IMR-90 (cell line): ENCODE data around the gene NUMA1. TPM values are rescaled to one million over a fixed set of nuclear protein-coding genes. Genes with fewer than 3 reads are reported as not detected.

ENCODE experiments used
- ATAC-seq: fragments of 200-7000 bp; cut with Tn5 transposase; 2 replicates; pipeline ENCODE4 v1.9.1; 2020; ENCODE audit warnings: low read depth, mild to moderate bottlenecking, moderate library complexity
- BruUV-seq: library from RNA; stranded (reverse); fragments of 400-500 nt; replicated peaks from 2 replicates; lab custom pipeline; 2021; lab: Mats Ljungman, UMichigan
- CTCF ChIA-PET: fragments of 300-600 bp; formaldehyde crosslinking; extraction: SDS; loops from one replicate; lab custom pipeline; 2021; ENCODE audit warnings: antibody characterized with exemption; lab: Yijun Ruan, JAX
- POLR2A ChIA-PET: fragments of 300-600 bp; sonication (Branson Sonifier 250); formaldehyde crosslinking; loops from one replicate; lab custom pipeline; 2022; ENCODE audit warnings: antibody characterized with exemption; ENCODE audit not compliant: unreplicated experiment; lab: Charles Lee
- DNase-seq: peaks from one replicate; pipeline ENCODE4 v3.0.0; 2013
- H2AFZ ChIP-seq: replicated peaks from 2 replicates; pipeline ENCODE3; 2013; ENCODE audit warnings: low read length, mild to moderate bottlenecking; ENCODE audit not compliant: poor library complexity
- H2AK5ac ChIP-seq: 2 replicates; pipeline ENCODE4 v1.6.1; 2013; ENCODE audit warnings: low read depth, low read length, inconsistent platforms
- H2AK9ac ChIP-seq: replicated peaks from 2 replicates; pipeline ENCODE3; 2013; ENCODE audit warnings: mild to moderate bottlenecking, low read depth, low read length, moderate library complexity; ENCODE audit not compliant: poor library complexity
- H2BK120ac ChIP-seq: 2 replicates; pipeline ENCODE4 v1.6.1; 2013; ENCODE audit warnings: low read depth, low read length, inconsistent platforms
- H2BK15ac ChIP-seq: 3 replicates; pipeline ENCODE4 v1.6.1; 2013; ENCODE audit warnings: low read depth, low read length, inconsistent platforms
- H2BK20ac ChIP-seq: 2 replicates; pipeline ENCODE4 v1.6.1; 2013; ENCODE audit warnings: low read depth, mild to moderate bottlenecking, inconsistent platforms, low read length, moderate library complexity
- H2BK5ac ChIP-seq: 2 replicates; pipeline ENCODE4 v1.6.1; 2013; ENCODE audit warnings: mild to moderate bottlenecking, low read depth, low read length, inconsistent platforms; ENCODE audit not compliant: poor library complexity, severe bottlenecking
- H3K14ac ChIP-seq: replicated peaks from 2 replicates; pipeline ENCODE4 v1.6.1; 2013; ENCODE audit warnings: low read depth, low read length, inconsistent platforms
- H3K18ac ChIP-seq: 2 replicates; pipeline ENCODE4 v1.6.1; 2013; ENCODE audit warnings: low read depth, low read length, control low read depth
- H3K23ac ChIP-seq: 2 replicates; pipeline ENCODE4 v1.6.1; 2013; ENCODE audit warnings: low read depth, low read length, inconsistent platforms
- H3K27ac ChIP-seq: 2 replicates; pipeline ENCODE4 v1.5.1; 2013; ENCODE audit warnings: mild to moderate bottlenecking, control low read depth, low read length; ENCODE audit not compliant: insufficient read depth
- H3K27me3 ChIP-seq: 2 replicates; pipeline ENCODE4 v1.6.1; 2013; ENCODE audit warnings: low read length; ENCODE audit not compliant: control insufficient read depth, insufficient read depth
- H3K36me3 ChIP-seq: 2 replicates; pipeline ENCODE4 v1.6.1; 2013; ENCODE audit warnings: low read length, mixed read lengths; ENCODE audit not compliant: control insufficient read depth, insufficient read depth
- H3K4ac ChIP-seq: 2 replicates; pipeline ENCODE4 v1.6.1; 2013; ENCODE audit warnings: low read depth, low read length, inconsistent platforms
- H3K4me1 ChIP-seq: 2 replicates; pipeline ENCODE4 v1.6.1; 2013; ENCODE audit warnings: low read length, mixed read lengths; ENCODE audit not compliant: control insufficient read depth, insufficient read depth
- H3K4me2 ChIP-seq: 2 replicates; pipeline ENCODE4 v1.6.1; 2013; ENCODE audit warnings: low read depth, mild to moderate bottlenecking, control low read depth, low read length, moderate library complexity
- H3K4me3 ChIP-seq: 2 replicates; pipeline ENCODE4 v1.5.1; 2013; ENCODE audit warnings: low read depth, mild to moderate bottlenecking, control low read depth, low read length, moderate library complexity; ENCODE audit not compliant: insufficient read depth
- H3K56ac ChIP-seq: 2 replicates; pipeline ENCODE4 v1.6.1; 2013; ENCODE audit warnings: low read length, inconsistent platforms; ENCODE audit not compliant: insufficient read depth; ENCODE audit errors: extremely low read depth
- H3K79me1 ChIP-seq, 2 experiments: 2 replicates each; pipeline ENCODE4 v1.6.1; 2013; ENCODE audit warnings: low read length in 2 of 2, inconsistent platforms in 1 of 2, low read depth in 1 of 2
- H3K9ac ChIP-seq: 2 replicates; pipeline ENCODE4 v1.6.1; 2013; ENCODE audit warnings: low read depth, low read length, control low read depth
- H3K9me1 ChIP-seq: 2 replicates; pipeline ENCODE4 v1.6.1; 2013; ENCODE audit warnings: low read length, inconsistent platforms; ENCODE audit not compliant: insufficient read depth
- H3K9me3 ChIP-seq: 2 replicates; pipeline ENCODE4 v1.6.1; 2013; ENCODE audit warnings: low read length; ENCODE audit not compliant: control insufficient read depth, insufficient read depth
- H4K20me1 ChIP-seq: 2 replicates; pipeline ENCODE4 v1.6.1; 2013; ENCODE audit warnings: low read length, inconsistent platforms; ENCODE audit not compliant: insufficient read depth
- H4K5ac ChIP-seq: 2 replicates; pipeline ENCODE4 v1.6.1; 2013; ENCODE audit warnings: mild to moderate bottlenecking, low read depth, low read length, control low read depth
- H4K8ac ChIP-seq, 2 experiments: 2 replicates each; pipeline ENCODE4 v1.6.1; 2013; ENCODE audit warnings: low read depth in 2 of 2, low read length in 2 of 2, control low read depth in 1 of 2, inconsistent platforms in 1 of 2
- H4K91ac ChIP-seq: 2 replicates; pipeline ENCODE4 v1.6.1; 2013; ENCODE audit warnings: low read depth, low read length, inconsistent platforms; ENCODE audit not compliant: insufficient read depth
- BHLHE40 ChIP-seq: fragments of 150-350 bp; IDR thresholded peaks from 2 replicates; pipeline ENCODE4 v1.6.1; 2016; ENCODE audit warnings: mild to moderate bottlenecking, low read depth, low read length
- CEBPB ChIP-seq: IDR thresholded peaks from 2 replicates; pipeline ENCODE4 v1.6.1; 2012; ENCODE audit warnings: low read depth, low read length, improper control_type of control experiment
- CHD1 ChIP-seq: IDR thresholded peaks from 2 replicates; pipeline ENCODE4 v1.6.1; 2012; ENCODE audit warnings: low read depth, low read length, improper control_type of control experiment
- ELK1 ChIP-seq: fragments of 150-350 bp; IDR thresholded peaks from 2 replicates; pipeline ENCODE4 v1.6.1; 2016; ENCODE audit warnings: low read depth, mild to moderate bottlenecking, low read length, moderate library complexity, borderline replicate concordance
- FOS ChIP-seq: fragments of 150-350 bp; IDR thresholded peaks from 2 replicates; pipeline ENCODE4 v1.6.1; 2016; ENCODE audit warnings: low read depth, low read length
- MAZ ChIP-seq: IDR thresholded peaks from 2 replicates; pipeline ENCODE4 v1.6.1; 2012; ENCODE audit warnings: low read depth, mild to moderate bottlenecking, low read length, improper control_type of control experiment, moderate library complexity, borderline replicate concordance
- MXI1 ChIP-seq: IDR thresholded peaks from 2 replicates; pipeline ENCODE4 v1.6.1; 2012; ENCODE audit warnings: low read depth, mild to moderate bottlenecking, low read length, moderate library complexity, borderline replicate concordance
- NFE2L2 ChIP-seq: fragments of 150-350 bp; IDR thresholded peaks from 2 replicates; pipeline ENCODE4 v1.6.1; 2016; ENCODE audit warnings: low read depth, mild to moderate bottlenecking, low read length
- POLR2A ChIP-seq: IDR thresholded peaks from 2 replicates; pipeline ENCODE4 v1.6.1; 2012; ENCODE audit warnings: mild to moderate bottlenecking, low read depth, low read length
- RCOR1 ChIP-seq: IDR thresholded peaks from 2 replicates; pipeline ENCODE4 v1.6.1; 2012; ENCODE audit warnings: mild to moderate bottlenecking, low read length, improper control_type of control experiment; ENCODE audit not compliant: insufficient replicate concordance
- RFX5 ChIP-seq: IDR thresholded peaks from 2 replicates; pipeline ENCODE4 v1.8.0; 2012; ENCODE audit warnings: low read depth, mild to moderate bottlenecking, low read length, moderate library complexity
- SMC3 ChIP-seq: fragments of 150-350 bp; IDR thresholded peaks from 2 replicates; pipeline ENCODE4 v1.6.1; 2016; ENCODE audit warnings: low read depth, mild to moderate bottlenecking, antibody characterized with exemption, low read length, moderate library complexity
- WGBS, 2 experiments: methylation state at CpG; one replicate each; pipeline versions ENCODE4 v1.1.5 to v1.1.7; 2013; ENCODE audit warnings: missing lambda C conversion rate in 2 of 2; ENCODE audit not compliant: insufficient read length in 1 of 2; ENCODE audit errors: extremely low coverage in 2 of 2; 5-methylcytosine and 5-hydroxymethylcytosine counted together
- dilution Hi-C: fragments of 300-500 bp; cut with HindIII; formaldehyde crosslinking; loops from one replicate; pipeline ENCODE4 v1.14.3; 2018; ENCODE audit warnings: low sequenced_read_pairs; ENCODE audit not compliant: unreplicated experiment
- in situ Hi-C: fragments of 300-500 bp; cut with MboI; formaldehyde crosslinking; loops from 3 replicates; pipeline ENCODE4 v1.14.3; 2019; ENCODE audit warnings: low sequenced_read_pairs, inconsistent platforms, mixed read lengths
- intact Hi-C: fragments of 100-400 bp; cut with micrococcal nuclease; formaldehyde crosslinking; loops from 2 replicates; pipeline ENCODE4 v1.10.0; 2022
- polyA plus RNA-seq, 3 experiments: library from polyadenylated mRNA; depleted of rRNA; stranded (reverse); fragments of >200 nt; gene quantifications; 2 replicates each; pipeline ENCODE4 v1.2.3, GENCODE V29; 2012; ENCODE audit warnings: low replicate concordance in 1 of 3
- total RNA-seq: library from RNA; depleted of rRNA; stranded (reverse); fragments of >200 nt; gene quantifications from 2 replicates; pipeline ENCODE4 v1.2.3, GENCODE V29; 2012

NUMA1 gene
- total and polyA plus RNA-seq, 2 of the 4 experiments (the other 2 are of a cell fraction): 61.7 to 97.0 TPM

- H3K9ac ChIP-seq: no peak overlapping the region
- H2BK120ac ChIP-seq: no peak overlapping the region
- no peaks in the 10 kb centered on the region for H3K9me3 ChIP-seq
- no peak overlapping the region for H2BK5ac ChIP-seq
- H2AFZ ChIP-seq: no peak overlapping the region
- CTCF ChIA-PET: interaction anchor here (0.6 to 3.4 kb wide), 3 partner anchors 60 to 1384 kb away, joined by 3 to 12 read pairs (median 7); no protein-coding TSS in a partner anchor
- H3K79me1 ChIP-seq: peaks cover 10 to 24% of the 10 kb centered on the region in 2 experiments; a peak in 3 of 4 replicates
- no peak overlapping the region for H3K27ac ChIP-seq
- no peak overlapping the region for H3K4ac ChIP-seq
- H3K18ac ChIP-seq: no peak overlapping the region
- H2BK15ac ChIP-seq: no peak overlapping the region
- no peaks in the 10 kb centered on the region for H3K4me1 ChIP-seq
- H3K56ac ChIP-seq: no peak overlapping the region
- no peaks in the 10 kb centered on the region for H3K27me3 ChIP-seq
- H3K14ac ChIP-seq: no peak overlapping the region
- no peak for TF ChIP-seq RFX5
- no peak for TF ChIP-seq CHD1
- TF ChIP-seq FOS: no peak
- no peak for TF ChIP-seq NFE2L2
- TF ChIP-seq CEBPB: no peak
- TF ChIP-seq MXI1: no peak
- no peak for TF ChIP-seq POLR2A
- no peak for TF ChIP-seq BHLHE40
- TF ChIP-seq ELK1: no peak
- TF ChIP-seq RCOR1: no peak
- no peak for TF ChIP-seq SMC3
- TF ChIP-seq MAZ: no peak
- no peak overlapping the region for H4K5ac ChIP-seq
- no peak overlapping the region for H3K4me3 ChIP-seq
- no peak for ATAC-seq
- no peak overlapping the region for H3K23ac ChIP-seq
- H4K20me1 ChIP-seq: no peaks in the 10 kb centered on the region
- no peak overlapping the region for H4K8ac ChIP-seq
- peaks cover 6% of the 10 kb centered on the region for H3K36me3 ChIP-seq
- H3K9me1 ChIP-seq: no peaks in the 10 kb centered on the region; the same call in 1 of the 2 replicates
- POLR2A ChIA-PET: interaction anchor here (0.6 kb wide), 1 partner anchor 16 kb away, joined by 3 read pairs; no protein-coding TSS in a partner anchor
- no peak for DNase-seq
- H2AK5ac ChIP-seq: no peak overlapping the region
- no CpG with 5 or more reads among the region's 1 CpG for WGBS, 2 experiments
- H2AK9ac ChIP-seq: no peak overlapping the region
- in situ Hi-C loops: no loop called here
- H4K91ac ChIP-seq: no peak overlapping the region
- dilution Hi-C loops: no loop called here
- intact Hi-C loops: no loop called here
- BruUV-seq: no TSS peak
- H3K4me2 ChIP-seq: no peak overlapping the region
- no peak overlapping the region for H2BK20ac ChIP-seq
Measured at GRCh38 chr11:72084965-72085364, 4.6 kb upstream of the NUMA1 start.
